ENCODE data around the gene ZNF441.
"Not testable (repeated sequence)": the region's sequence is repeated elsewhere in the genome, so short reads cannot be mapped to it uniquely, and the experiment has no call there.

Gene ZNF441

GRCh38 chr19:11781295-11782057 is 14.7 kb downstream of the ZNF441 start:
- no peak for DNase-seq

- DNase-seq = no peak
Measured at GRCh38 chr19:11783767-11784166, 17.0 kb downstream of the ZNF441 start.

GRCh38 chr19:11784356-11784755 is 17.6 kb downstream of the ZNF441 start:
- no peak for DNase-seq

- no peak for DNase-seq
Measured at GRCh38 chr19:11787536-11787935, 20.7 kb downstream of the ZNF441 start.

GRCh38 chr19:11792942-11793341 is 26.1 kb downstream of the ZNF441 start:
- DNase-seq = no peak

GRCh38 chr19:11797491-11797890 is 30.7 kb downstream of the ZNF441 start:
- peak; percentile 78 for DNase-seq

- DNase-seq = peak; percentile 65
Measured at GRCh38 chr19:11798391-11799330, 31.9 kb downstream of the ZNF441 start, which contains the start of gene ZNF491. ZNF491 (plus strand) TSS chr19:11798523; CDS start chr19:11805954, 7,431 bp downstream.

- DNase-seq = no peak
Measured at GRCh38 chr19:11806354-11807098, 39.7 kb downstream of the ZNF441 start.

- DNase-seq = no peak
Measured at GRCh38 chr19:11807099-11807380, 40.2 kb downstream of the ZNF441 start.

GRCh38 chr19:11813703-11814028 is 46.9 kb downstream of the ZNF441 start:
- no peak for DNase-seq

GRCh38 chr19:11814029-11814699 is 47.4 kb downstream of the ZNF441 start, which contains the start of gene ZNF440:
ZNF440 (plus strand) TSS chr19:11814273; CDS start chr19:11814448, 175 bp downstream.
- peak; percentile 20 for DNase-seq

- DNase-seq = no peak
Measured at GRCh38 chr19:11814700-11815035, 47.9 kb downstream of the ZNF441 start.

- no peak for DNase-seq
Measured at GRCh38 chr19:11821474-11822109, 54.8 kb downstream of the ZNF441 start.

- not testable (repeated sequence) for DNase-seq
Measured at GRCh38 chr19:11828957-11829876, 62.4 kb downstream of the ZNF441 start.

- DNase-seq = no peak
Measured at GRCh38 chr19:11832253-11832912, 65.6 kb downstream of the ZNF441 start.

- DNase-seq = no peak
Measured at GRCh38 chr19:11833541-11833940, 66.7 kb downstream of the ZNF441 start.

Data from NCI-H2081 treated with DMSO at 0.1 percent for 48 hours (cell line).